SK-N-MC (cell line): ENCODE measurements around the gene ZGRF1.

Source experiments
- EZH2 ChIP-seq: fragments of 200-600 bp; sonication (generic); IDR thresholded peaks from one replicate; pipeline ENCODE4 v1.6.1; 2017; ENCODE audit warnings: antibody characterized with exemption
- FOXP2 ChIP-seq: optimal IDR thresholded peaks from 2 replicates; pipeline ENCODE3; 2011; ENCODE audit warnings: mild to moderate bottlenecking, moderate library complexity; ENCODE audit not compliant: insufficient read depth; ENCODE audit errors: extremely low read length, control extremely low read depth
- POLR2AphosphoS5 ChIP-seq: IDR thresholded peaks from 2 replicates; pipeline ENCODE4 v1.6.1; 2012; ENCODE audit warnings: mild to moderate bottlenecking, low read depth, low read length, borderline replicate concordance

DNA sequence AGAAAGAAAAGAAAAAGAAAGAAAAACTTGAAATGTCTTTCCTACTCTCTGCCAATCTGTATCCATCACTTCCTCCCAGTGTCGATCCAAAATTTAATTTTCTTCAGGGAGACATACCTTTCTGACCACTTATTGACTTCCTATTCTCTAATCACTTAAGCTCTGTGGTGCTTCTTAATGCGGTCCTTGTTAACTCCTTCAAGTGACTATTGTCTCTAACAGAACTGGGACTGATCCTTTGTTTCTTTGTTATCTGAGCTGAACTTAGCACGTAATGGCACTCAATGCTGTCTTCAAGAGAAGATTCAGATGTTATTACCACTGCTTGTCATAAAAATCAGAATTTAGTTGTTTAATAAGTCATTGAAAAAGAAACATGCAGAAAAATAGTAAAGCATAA is 31.4 kb upstream of the ZGRF1 start:
- TF ChIP-seq POLR2AphosphoS5 (no peak), EZH2 (no peak), FOXP2 (no peak)
